ENCODE results near the gene BLVRB.

DNA sequence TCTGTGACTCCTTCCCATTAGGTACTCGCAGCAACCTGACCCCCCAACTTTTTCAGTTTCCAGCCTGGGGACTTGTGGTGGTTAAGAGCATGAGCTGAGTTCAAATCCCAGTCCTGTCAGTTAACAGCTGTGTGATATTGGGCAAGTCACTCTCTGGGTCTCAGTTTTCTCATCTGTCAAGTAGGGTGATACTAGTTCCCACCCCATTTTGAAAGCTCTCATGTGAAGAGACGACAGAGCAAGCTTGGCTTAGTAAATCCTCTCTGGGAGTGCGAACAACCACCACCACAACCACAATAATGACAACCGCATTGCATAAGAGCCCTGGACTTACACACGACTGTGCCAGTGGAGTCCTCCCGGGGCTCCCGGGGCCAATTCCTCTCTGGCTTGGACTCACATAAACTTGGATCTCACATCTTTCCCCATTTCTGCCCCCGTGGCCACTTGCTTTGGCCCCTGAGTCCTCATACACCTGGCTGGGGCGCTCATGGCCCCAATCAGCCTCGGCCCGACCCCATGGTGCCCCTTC, 454 bp downstream of the BLVRB start:
- TF ChIP-seq, protein P1, sequence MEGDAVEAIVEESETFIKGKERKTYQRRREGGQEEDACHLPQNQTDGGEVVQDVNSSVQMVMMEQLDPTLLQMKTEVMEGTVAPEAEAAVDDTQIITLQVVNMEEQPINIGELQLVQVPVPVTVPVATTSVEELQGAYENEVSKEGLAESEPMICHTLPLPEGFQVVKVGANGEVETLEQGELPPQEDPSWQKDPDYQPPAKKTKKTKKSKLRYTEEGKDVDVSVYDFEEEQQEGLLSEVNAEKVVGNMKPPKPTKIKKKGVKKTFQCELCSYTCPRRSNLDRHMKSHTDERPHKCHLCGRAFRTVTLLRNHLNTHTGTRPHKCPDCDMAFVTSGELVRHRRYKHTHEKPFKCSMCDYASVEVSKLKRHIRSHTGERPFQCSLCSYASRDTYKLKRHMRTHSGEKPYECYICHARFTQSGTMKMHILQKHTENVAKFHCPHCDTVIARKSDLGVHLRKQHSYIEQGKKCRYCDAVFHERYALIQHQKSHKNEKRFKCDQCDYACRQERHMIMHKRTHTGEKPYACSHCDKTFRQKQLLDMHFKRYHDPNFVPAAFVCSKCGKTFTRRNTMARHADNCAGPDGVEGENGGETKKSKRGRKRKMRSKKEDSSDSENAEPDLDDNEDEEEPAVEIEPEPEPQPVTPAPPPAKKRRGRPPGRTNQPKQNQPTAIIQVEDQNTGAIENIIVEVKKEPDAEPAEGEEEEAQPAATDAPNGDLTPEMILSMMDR (IDR thresholded peaks at IDR 0.05), result no peak
- TF ChIP-seq TCF7 (CRISPR knock-in tag; IDR thresholded peaks at IDR 0.05; ENCODE audit: low read depth) (no peak), ESRRA (CRISPR knock-in tag; IDR thresholded peaks at IDR 0.05; ENCODE audit: borderline replicate concordance) (no peak), NFATC4 (CRISPR knock-in tag; IDR thresholded peaks at IDR 0.05) (no peak), ELF4 (CRISPR knock-in tag; IDR thresholded peaks at IDR 0.05; ENCODE audit: low read depth) (no peak), TEAD4 (CRISPR knock-in tag; IDR thresholded peaks at IDR 0.05) (no peak), SP1 (CRISPR knock-in tag; conservative IDR thresholded peaks at IDR 0.05) (no peak), NR3C1 (CRISPR knock-in tag; conservative IDR thresholded peaks at IDR 0.05; ENCODE audit: low read depth) (no peak), JUN (CRISPR knock-in tag; IDR thresholded peaks at IDR 0.05) (no peak)
- TF ChIP-seq, protein P2, sequence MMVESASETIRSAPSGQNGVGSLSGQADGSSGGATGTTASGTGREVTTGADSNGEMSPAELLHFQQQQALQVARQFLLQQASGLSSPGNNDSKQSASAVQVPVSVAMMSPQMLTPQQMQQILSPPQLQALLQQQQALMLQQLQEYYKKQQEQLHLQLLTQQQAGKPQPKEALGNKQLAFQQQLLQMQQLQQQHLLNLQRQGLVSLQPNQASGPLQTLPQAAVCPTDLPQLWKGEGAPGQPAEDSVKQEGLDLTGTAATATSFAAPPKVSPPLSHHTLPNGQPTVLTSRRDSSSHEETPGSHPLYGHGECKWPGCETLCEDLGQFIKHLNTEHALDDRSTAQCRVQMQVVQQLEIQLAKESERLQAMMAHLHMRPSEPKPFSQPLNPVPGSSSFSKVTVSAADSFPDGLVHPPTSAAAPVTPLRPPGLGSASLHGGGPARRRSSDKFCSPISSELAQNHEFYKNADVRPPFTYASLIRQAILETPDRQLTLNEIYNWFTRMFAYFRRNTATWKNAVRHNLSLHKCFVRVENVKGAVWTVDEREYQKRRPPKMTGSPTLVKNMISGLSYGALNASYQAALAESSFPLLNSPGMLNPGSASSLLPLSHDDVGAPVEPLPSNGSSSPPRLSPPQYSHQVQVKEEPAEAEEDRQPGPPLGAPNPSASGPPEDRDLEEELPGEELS (CRISPR knock-in tag; IDR thresholded peaks at IDR 0.05), result no peak
- TF ChIP-seq, protein P3, sequence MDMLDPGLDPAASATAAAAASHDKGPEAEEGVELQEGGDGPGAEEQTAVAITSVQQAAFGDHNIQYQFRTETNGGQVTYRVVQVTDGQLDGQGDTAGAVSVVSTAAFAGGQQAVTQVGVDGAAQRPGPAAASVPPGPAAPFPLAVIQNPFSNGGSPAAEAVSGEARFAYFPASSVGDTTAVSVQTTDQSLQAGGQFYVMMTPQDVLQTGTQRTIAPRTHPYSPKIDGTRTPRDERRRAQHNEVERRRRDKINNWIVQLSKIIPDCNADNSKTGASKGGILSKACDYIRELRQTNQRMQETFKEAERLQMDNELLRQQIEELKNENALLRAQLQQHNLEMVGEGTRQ (CRISPR knock-in tag; IDR thresholded peaks at IDR 0.05), result no peak
- TF ChIP-seq, protein P4, sequence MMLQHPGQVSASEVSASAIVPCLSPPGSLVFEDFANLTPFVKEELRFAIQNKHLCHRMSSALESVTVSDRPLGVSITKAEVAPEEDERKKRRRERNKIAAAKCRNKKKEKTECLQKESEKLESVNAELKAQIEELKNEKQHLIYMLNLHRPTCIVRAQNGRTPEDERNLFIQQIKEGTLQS (CRISPR knock-in tag; conservative IDR thresholded peaks at IDR 0.05), result no peak
- TF ChIP-seq, protein P5, sequence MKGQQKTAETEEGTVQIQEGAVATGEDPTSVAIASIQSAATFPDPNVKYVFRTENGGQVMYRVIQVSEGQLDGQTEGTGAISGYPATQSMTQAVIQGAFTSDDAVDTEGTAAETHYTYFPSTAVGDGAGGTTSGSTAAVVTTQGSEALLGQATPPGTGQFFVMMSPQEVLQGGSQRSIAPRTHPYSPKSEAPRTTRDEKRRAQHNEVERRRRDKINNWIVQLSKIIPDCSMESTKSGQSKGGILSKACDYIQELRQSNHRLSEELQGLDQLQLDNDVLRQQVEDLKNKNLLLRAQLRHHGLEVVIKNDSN (CRISPR knock-in tag; IDR thresholded peaks at IDR 0.05), result no peak; the same call in 1 of the 2 replicates
- TF ChIP-seq, protein P6, sequence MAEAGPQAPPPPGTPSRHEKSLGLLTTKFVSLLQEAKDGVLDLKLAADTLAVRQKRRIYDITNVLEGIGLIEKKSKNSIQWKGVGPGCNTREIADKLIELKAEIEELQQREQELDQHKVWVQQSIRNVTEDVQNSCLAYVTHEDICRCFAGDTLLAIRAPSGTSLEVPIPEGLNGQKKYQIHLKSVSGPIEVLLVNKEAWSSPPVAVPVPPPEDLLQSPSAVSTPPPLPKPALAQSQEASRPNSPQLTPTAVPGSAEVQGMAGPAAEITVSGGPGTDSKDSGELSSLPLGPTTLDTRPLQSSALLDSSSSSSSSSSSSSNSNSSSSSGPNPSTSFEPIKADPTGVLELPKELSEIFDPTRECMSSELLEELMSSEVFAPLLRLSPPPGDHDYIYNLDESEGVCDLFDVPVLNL (CRISPR knock-in tag; IDR thresholded peaks at IDR 0.05; ENCODE audit: borderline replicate concordance, low read depth), result no peak
